ENCODE results near the gene SPATA13.
"Not testable (repeated sequence)": the region's sequence is repeated elsewhere in the genome, so short reads cannot be mapped to it uniquely, and the experiment has no call there.

SPATA13 gene

GRCh38 chr13:24279327-24280110 lies 119.0 kb downstream of the SPATA13 start:
- no peak for DNase-seq (ENCODE audit: low read depth)

GRCh38 chr13:24280720-24281119 lies 120.2 kb downstream of the SPATA13 start:
- DNase-seq (ENCODE audit: low read depth): no peak

- DNase-seq (ENCODE audit: low read depth): no peak
Measured at GRCh38 chr13:24281188-24282008, 120.9 kb downstream of the SPATA13 start.

GRCh38 chr13:24282256-24282655 lies 121.7 kb downstream of the SPATA13 start:
- no peak for DNase-seq (ENCODE audit: low read depth)

GRCh38 chr13:24284889-24285565 lies 124.5 kb downstream of the SPATA13 start:
- no peak for DNase-seq (ENCODE audit: low read depth)

- no peak for DNase-seq (ENCODE audit: low read depth)
Measured at GRCh38 chr13:24286624-24287023, 126.1 kb downstream of the SPATA13 start.

GRCh38 chr13:24287748-24288287 lies 127.3 kb downstream of the SPATA13 start:
- DNase-seq (ENCODE audit: low read depth): no peak

GRCh38 chr13:24288870-24289269 lies 128.3 kb downstream of the SPATA13 start:
- DNase-seq (ENCODE audit: low read depth): no peak

GRCh38 chr13:24290280-24290932 lies 129.9 kb downstream of the SPATA13 start:
- no peak for DNase-seq (ENCODE audit: low read depth)

GRCh38 chr13:24292481-24292880 lies 132.0 kb downstream of the SPATA13 start:
- no peak for DNase-seq (ENCODE audit: low read depth)

GRCh38 chr13:24293746-24294145 lies 133.2 kb downstream of the SPATA13 start:
- DNase-seq (ENCODE audit: low read depth): no peak

- no peak for DNase-seq (ENCODE audit: low read depth)
Measured at GRCh38 chr13:24299488-24300114, 139.1 kb downstream of the SPATA13 start.

- no peak for DNase-seq (ENCODE audit: low read depth)
Measured at GRCh38 chr13:24301434-24301833, 140.9 kb downstream of the SPATA13 start.

- no peak for DNase-seq (ENCODE audit: low read depth)
Measured at GRCh38 chr13:24301911-24302310, 141.4 kb downstream of the SPATA13 start.

- DNase-seq (ENCODE audit: low read depth): no peak
Measured at GRCh38 chr13:24304620-24305019, 144.1 kb downstream of the SPATA13 start.

GRCh38 chr13:24306632-24307031 lies 146.1 kb downstream of the SPATA13 start:
- no peak for DNase-seq (ENCODE audit: low read depth)

- no peak for DNase-seq (ENCODE audit: low read depth)
Measured at GRCh38 chr13:24307211-24308067, 146.9 kb downstream of the SPATA13 start.

- DNase-seq (ENCODE audit: low read depth): no peak
Measured at GRCh38 chr13:24308068-24308445, 147.5 kb downstream of the SPATA13 start.

- DNase-seq (ENCODE audit: low read depth): no peak
Measured at GRCh38 chr13:24308488-24309020, 148.0 kb downstream of the SPATA13 start.

GRCh38 chr13:24309300-24309699 lies 148.8 kb downstream of the SPATA13 start, which contains the start of gene C1QTNF9:
C1QTNF9 (plus strand) TSS chr13:24309580; CDS start chr13:24316004, 6,424 bp downstream.
- DNase-seq (ENCODE audit: low read depth): not testable (repeated sequence)

All from stimulated activated CD4-positive, alpha-beta T cell treated with anti-CD3 and anti-CD28 coated beads, Interleukin-2, amount 100 ng/mL, for 4 hours (primary cell).